OCI-LY1 (cell line): Measurements from ENCODE around the gene CCNC.

ENCODE experiments used
- CTCF ChIP-seq: fragments of 200-600 bp; sonication (generic), shearing (Covaris generic); IDR thresholded peaks from 2 replicates; pipeline ENCODE4 v1.5.1; 2017; ENCODE audit warnings: mild to moderate bottlenecking, antibody characterized with exemption, low read length, moderate library complexity, mixed read lengths
- EZH2 ChIP-seq: fragments of 200-600 bp; sonication (generic), shearing (Covaris generic); IDR thresholded peaks from 2 replicates; pipeline ENCODE4 v1.8.0; 2017; ENCODE audit warnings: borderline replicate concordance, mixed run types, mild to moderate bottlenecking, antibody characterized with exemption, low read length, moderate library complexity, mixed read lengths

DNA sequence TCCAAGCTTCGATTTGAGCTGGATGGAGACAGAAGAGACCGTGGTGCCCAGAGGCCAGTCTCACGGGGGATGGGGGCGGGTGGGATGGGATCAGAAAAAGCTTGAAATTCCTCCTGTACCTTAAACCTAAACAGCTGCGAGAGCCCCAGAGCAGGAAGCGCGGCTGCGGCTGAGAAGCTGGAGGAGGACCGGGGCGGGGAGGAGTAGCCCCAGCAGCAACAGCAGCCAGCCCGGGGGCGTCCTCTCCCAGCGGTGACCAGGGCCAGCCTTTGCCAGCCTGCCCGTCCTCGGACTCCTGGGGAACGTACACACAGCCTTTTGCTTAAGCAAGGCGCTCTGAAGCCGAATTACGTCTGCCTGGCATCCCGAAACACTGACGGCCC lies 20.8 kb upstream of the CCNC start:
- TF ChIP-seq CTCF: no peak
- TF ChIP-seq EZH2: no peak
